PFSK-1 (cell line): Measurements from ENCODE around the gene COL25A1.

Experiments
- SIN3A ChIP-seq: IDR thresholded peaks from 2 replicates; pipeline ENCODE4 v1.6.1; 2012; ENCODE audit warnings: mild to moderate bottlenecking, low read length, moderate library complexity, borderline replicate concordance; ENCODE audit not compliant: insufficient read depth
- TAF1 ChIP-seq: IDR thresholded peaks from 2 replicates; pipeline ENCODE4 v1.6.1; 2012; ENCODE audit warnings: low read length, control low read depth, borderline replicate concordance; ENCODE audit not compliant: insufficient read depth
- TF ChIP-seq, protein P1 (sequence below), 2 experiments: IDR thresholded peaks; 2 replicates each; pipeline versions ENCODE4 v1.6.1 to v1.8.0; 2011 to 2012; ENCODE audit warnings: low read depth in 2 of 2, low read length in 2 of 2, control low read depth in 1 of 2, inconsistent platforms in 1 of 2, mild to moderate bottlenecking in 1 of 2, moderate library complexity in 1 of 2; ENCODE audit not compliant: insufficient read depth in 1 of 2

GRCh38 chr4:109027016-109027500 is 275.4 kb downstream of the COL25A1 start:
- TF ChIP-seq, protein P1, sequence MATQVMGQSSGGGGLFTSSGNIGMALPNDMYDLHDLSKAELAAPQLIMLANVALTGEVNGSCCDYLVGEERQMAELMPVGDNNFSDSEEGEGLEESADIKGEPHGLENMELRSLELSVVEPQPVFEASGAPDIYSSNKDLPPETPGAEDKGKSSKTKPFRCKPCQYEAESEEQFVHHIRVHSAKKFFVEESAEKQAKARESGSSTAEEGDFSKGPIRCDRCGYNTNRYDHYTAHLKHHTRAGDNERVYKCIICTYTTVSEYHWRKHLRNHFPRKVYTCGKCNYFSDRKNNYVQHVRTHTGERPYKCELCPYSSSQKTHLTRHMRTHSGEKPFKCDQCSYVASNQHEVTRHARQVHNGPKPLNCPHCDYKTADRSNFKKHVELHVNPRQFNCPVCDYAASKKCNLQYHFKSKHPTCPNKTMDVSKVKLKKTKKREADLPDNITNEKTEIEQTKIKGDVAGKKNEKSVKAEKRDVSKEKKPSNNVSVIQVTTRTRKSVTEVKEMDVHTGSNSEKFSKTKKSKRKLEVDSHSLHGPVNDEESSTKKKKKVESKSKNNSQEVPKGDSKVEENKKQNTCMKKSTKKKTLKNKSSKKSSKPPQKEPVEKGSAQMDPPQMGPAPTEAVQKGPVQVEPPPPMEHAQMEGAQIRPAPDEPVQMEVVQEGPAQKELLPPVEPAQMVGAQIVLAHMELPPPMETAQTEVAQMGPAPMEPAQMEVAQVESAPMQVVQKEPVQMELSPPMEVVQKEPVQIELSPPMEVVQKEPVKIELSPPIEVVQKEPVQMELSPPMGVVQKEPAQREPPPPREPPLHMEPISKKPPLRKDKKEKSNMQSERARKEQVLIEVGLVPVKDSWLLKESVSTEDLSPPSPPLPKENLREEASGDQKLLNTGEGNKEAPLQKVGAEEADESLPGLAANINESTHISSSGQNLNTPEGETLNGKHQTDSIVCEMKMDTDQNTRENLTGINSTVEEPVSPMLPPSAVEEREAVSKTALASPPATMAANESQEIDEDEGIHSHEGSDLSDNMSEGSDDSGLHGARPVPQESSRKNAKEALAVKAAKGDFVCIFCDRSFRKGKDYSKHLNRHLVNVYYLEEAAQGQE (IDR thresholded peaks at IDR 0.05; ENCODE audit: insufficient read depth in 1 of 2, low read depth in 2 of 2, low read length in 2 of 2), result no peak
- no peak for TF ChIP-seq TAF1
- no peak for TF ChIP-seq SIN3A
